Measurements from ENCODE around the gene MYOC. TPM values are rescaled to one million over a fixed set of nuclear protein-coding genes. Genes with fewer than 3 reads are reported as not detected.

The MYOC gene
- total and polyA plus RNA-seq, 2 experiments from 2014 or later = not detected

- Histone ChIP-seq H3K9me3 (ENCODE audit: low read depth) (no peaks in the 10 kb centered on the region), H3F3A (ENCODE audit: insufficient read depth) (peaks cover 14% of the 10 kb centered on the region), H3K9me2 (ENCODE audit: insufficient read depth) (no peaks in the 10 kb centered on the region), H4K20me1 (ENCODE audit: insufficient read depth) (no peaks in the 10 kb centered on the region), H3K79me2 (ENCODE audit: insufficient read depth) (no peaks in the 10 kb centered on the region), H3K27me3 (replicated peaks; ENCODE audit: insufficient read depth) (no peaks in the 10 kb centered on the region), H3K4me1 (ENCODE audit: insufficient read depth) (peaks cover 16% of the 10 kb centered on the region; the same call in 1 of the 2 replicates), H3K4me3 (no peak overlapping the region), H3K4me2 (ENCODE audit: unreplicated experiment) (peak overlapping the region; percentile 19), H2AFZ (peak overlapping the region; percentile 57), H3K27ac (0 out of 2 replicates have a peak overlapping the region, but pooled peaks have one; percentile 2), H3K9ac (no peak overlapping the region), H3K36me3 (ENCODE audit: low read depth) (no peaks in the 10 kb centered on the region)
- in situ Hi-C loops (cut with MboI) = no loop called here
- TF ChIP-seq EZH2 (IDR thresholded peaks at IDR 0.05; ENCODE audit: insufficient read depth, poor library complexity, severe bottlenecking) (no peak), EZH2phosphoT487 (IDR thresholded peaks at IDR 0.05; ENCODE audit: insufficient read depth, low read depth) (no peak)
- peak; percentile 68 for DNase-seq
- WGBS, 2 experiments (ENCODE audit: low coverage in 1 of 2, low lambda C conversion rate in 2 of 2, missing lambda C conversion rate in 2 of 2) = 17 to 20% methylated on average over 8 of the region's 8 CpGs
Observed at GRCh38 chr1:171645553-171646248, 6.8 kb downstream of the MYOC start.

DNA sequence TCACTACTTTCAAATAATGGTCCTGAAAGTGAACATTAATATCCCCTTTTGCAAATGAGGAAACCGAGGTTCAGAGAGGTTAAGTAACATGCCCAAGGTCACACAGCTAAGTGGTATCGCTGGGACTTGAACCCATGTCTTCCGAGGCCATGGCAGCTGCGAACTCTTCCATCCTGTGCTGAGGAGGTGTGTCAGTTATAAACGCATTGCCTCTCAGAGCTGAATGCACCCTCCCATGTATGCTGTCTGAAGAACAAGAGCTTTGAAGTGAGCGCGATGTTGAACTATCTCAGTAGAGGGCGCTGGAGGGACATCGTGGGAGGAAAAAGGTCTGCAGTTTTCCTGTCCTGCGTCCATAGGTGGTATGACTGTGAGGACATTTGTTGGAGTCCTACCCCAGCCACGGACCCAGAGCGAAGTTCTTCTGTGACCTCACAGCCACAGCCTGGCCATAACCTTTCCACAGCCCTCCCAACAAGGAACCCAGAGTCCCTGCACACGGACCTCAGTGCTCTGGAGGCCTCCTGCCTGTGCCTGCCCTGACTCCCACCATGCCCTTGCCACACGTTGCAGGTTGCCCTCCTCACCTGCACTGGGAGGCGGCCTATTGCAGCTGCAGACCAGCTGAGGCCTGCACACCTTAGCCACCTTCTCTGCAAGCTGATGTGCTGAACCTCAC, 7.5 kb downstream of the MYOC start:
- H3K9ac ChIP-seq = no peak overlapping the region
- DNase-seq = peak; percentile 89
- no peaks in the 10 kb centered on the region for H4K20me1 ChIP-seq (ENCODE audit: insufficient read depth)
- peaks cover 14% of the 10 kb centered on the region for H3F3A ChIP-seq (ENCODE audit: insufficient read depth)
- no peak overlapping the region for H3K27ac ChIP-seq
- no peaks in the 10 kb centered on the region for H3K79me2 ChIP-seq (ENCODE audit: insufficient read depth)
- no peak overlapping the region for H3K4me2 ChIP-seq (ENCODE audit: unreplicated experiment)
- in situ Hi-C loops (cut with MboI) = loop anchor here (5.0 kb wide), 1 partner anchor 337 kb away; no protein-coding TSS in a partner anchor
- no peaks in the 10 kb centered on the region for H3K27me3 ChIP-seq (replicated peaks; ENCODE audit: insufficient read depth)
- no peaks in the 10 kb centered on the region for H3K9me2 ChIP-seq (ENCODE audit: insufficient read depth)
- H3K36me3 ChIP-seq (ENCODE audit: low read depth) = no peaks in the 10 kb centered on the region
- H3K4me3 ChIP-seq = no peak overlapping the region
- TF ChIP-seq EZH2phosphoT487 (IDR thresholded peaks at IDR 0.05; ENCODE audit: insufficient read depth, low read depth) (no peak), EZH2 (IDR thresholded peaks at IDR 0.05; ENCODE audit: insufficient read depth, poor library complexity, severe bottlenecking) (no peak)
- H3K4me1 ChIP-seq (ENCODE audit: insufficient read depth) = peaks cover 16% of the 10 kb centered on the region; the same call in 1 of the 2 replicates
- WGBS, 2 experiments (ENCODE audit: low coverage in 1 of 2, low lambda C conversion rate in 2 of 2, missing lambda C conversion rate in 2 of 2) = 10 to 11% methylated on average over 15 of the region's 15 CpGs
- H3K9me3 ChIP-seq (ENCODE audit: low read depth) = no peaks in the 10 kb centered on the region
- H2AFZ ChIP-seq = peak overlapping the region; percentile 57

GRCh38 chr1:171643156-171643555, 9.3 kb downstream of the MYOC start:
- no peaks in the 10 kb centered on the region for H3K79me2 ChIP-seq (ENCODE audit: insufficient read depth)
- no peaks in the 10 kb centered on the region for H3K9me2 ChIP-seq (ENCODE audit: insufficient read depth)
- in situ Hi-C loops (cut with MboI) = loop anchor here (5.0 kb wide), 1 partner anchor 339 kb away; no protein-coding TSS in a partner anchor
- H2AFZ ChIP-seq = no peak overlapping the region
- no peaks in the 10 kb centered on the region for H3K27me3 ChIP-seq (replicated peaks; ENCODE audit: insufficient read depth)
- TF ChIP-seq EZH2 (IDR thresholded peaks at IDR 0.05; ENCODE audit: insufficient read depth, poor library complexity, severe bottlenecking) (no peak), EZH2phosphoT487 (IDR thresholded peaks at IDR 0.05; ENCODE audit: insufficient read depth, low read depth) (no peak)
- no peaks in the 10 kb centered on the region for H4K20me1 ChIP-seq (ENCODE audit: insufficient read depth)
- no peaks in the 10 kb centered on the region for H3K9me3 ChIP-seq (ENCODE audit: low read depth)
- no peak overlapping the region for H3K4me3 ChIP-seq
- peaks cover 14% of the 10 kb centered on the region for H3F3A ChIP-seq (ENCODE audit: insufficient read depth)
- H3K4me2 ChIP-seq (ENCODE audit: unreplicated experiment) = no peak overlapping the region
- no peaks in the 10 kb centered on the region for H3K36me3 ChIP-seq (ENCODE audit: low read depth)
- DNase-seq = no peak
- WGBS, 2 experiments (ENCODE audit: low coverage in 1 of 2, low lambda C conversion rate in 2 of 2, missing lambda C conversion rate in 2 of 2) = 75 to 77% methylated on average over 8 of the region's 8 CpGs
- H3K9ac ChIP-seq = no peak overlapping the region
- H3K4me1 ChIP-seq (ENCODE audit: insufficient read depth) = peaks cover 16% of the 10 kb centered on the region; the same call in 1 of the 2 replicates
- no peak overlapping the region for H3K27ac ChIP-seq

DNA sequence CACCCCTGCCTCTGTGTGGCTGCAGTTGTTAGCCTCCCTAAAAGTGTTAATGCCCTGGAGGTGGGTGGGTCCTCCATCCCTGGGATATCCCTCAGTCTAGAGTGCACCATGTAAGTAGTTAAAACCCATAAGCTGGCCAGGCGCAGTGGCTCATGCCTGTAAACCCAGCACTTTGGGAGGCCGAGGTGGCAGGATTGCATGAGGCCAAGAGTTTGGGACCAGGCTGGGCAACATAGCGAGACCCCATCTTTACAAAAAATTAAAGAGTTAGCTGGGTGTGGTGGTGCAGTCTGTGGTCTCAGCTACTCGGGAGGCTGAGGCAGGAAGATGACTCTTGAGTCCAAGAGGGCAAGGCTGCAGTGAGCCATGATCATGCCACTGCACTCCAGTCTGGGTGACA, 10.3 kb downstream of the MYOC start:
- Histone ChIP-seq H3F3A (ENCODE audit: insufficient read depth) (peaks cover 14% of the 10 kb centered on the region), H3K4me2 (ENCODE audit: unreplicated experiment) (no peak overlapping the region), H3K4me1 (ENCODE audit: insufficient read depth) (peaks cover 16% of the 10 kb centered on the region; the same call in 1 of the 2 replicates), H3K9me2 (ENCODE audit: insufficient read depth) (no peaks in the 10 kb centered on the region), H3K79me2 (ENCODE audit: insufficient read depth) (no peaks in the 10 kb centered on the region), H2AFZ (no peak overlapping the region), H3K27me3 (replicated peaks; ENCODE audit: insufficient read depth) (no peaks in the 10 kb centered on the region), H3K9me3 (ENCODE audit: low read depth) (no peaks in the 10 kb centered on the region), H3K4me3 (no peak overlapping the region), H3K27ac (no peak overlapping the region), H4K20me1 (ENCODE audit: insufficient read depth) (no peaks in the 10 kb centered on the region), H3K9ac (no peak overlapping the region), H3K36me3 (ENCODE audit: low read depth) (no peaks in the 10 kb centered on the region)
- in situ Hi-C loops (cut with MboI) = loop anchor here (5.0 kb wide), 1 partner anchor 340 kb away; no protein-coding TSS in a partner anchor
- 69 to 77% methylated on average over 4 of the region's 4 CpGs for WGBS, 2 experiments (ENCODE audit: low coverage in 1 of 2, low lambda C conversion rate in 2 of 2, missing lambda C conversion rate in 2 of 2)
- TF ChIP-seq EZH2 (IDR thresholded peaks at IDR 0.05; ENCODE audit: insufficient read depth, poor library complexity, severe bottlenecking) = no peak
- no peak for TF ChIP-seq EZH2phosphoT487 (IDR thresholded peaks at IDR 0.05; ENCODE audit: insufficient read depth, low read depth)
- DNase-seq = no peak

Measured in GM23248 (cell line).